ENCODE data around the gene SEMA3G. TPM values are rescaled to one million over a fixed set of nuclear protein-coding genes. Genes with fewer than 3 reads are reported as not detected.

SEMA3G gene
- total and polyA plus RNA-seq, 2 experiments from 2014 or later: 3.4 to 13.6 TPM

DNA sequence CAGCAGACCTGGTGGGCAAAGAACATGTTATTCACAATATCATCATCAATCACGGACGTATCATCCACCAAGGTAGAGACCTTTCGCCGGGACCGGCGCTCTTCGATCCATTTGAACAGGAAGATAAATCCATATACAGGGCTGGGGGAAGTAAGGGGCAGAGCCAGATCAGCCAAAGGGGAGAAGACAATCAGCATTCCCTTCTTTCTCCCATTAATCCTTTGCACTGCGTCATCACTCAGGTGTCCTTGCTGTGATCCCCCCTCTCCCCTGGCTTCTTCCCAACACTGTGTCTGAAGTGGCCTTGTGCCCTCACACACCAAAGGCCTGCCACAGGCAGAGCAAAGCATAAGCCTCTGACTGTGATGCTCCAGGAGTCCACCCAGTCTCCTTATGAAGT lies 36.4 kb downstream of the SEMA3G start:
- Histone ChIP-seq H3K4me3 (no peak overlapping the region), H3K27me3 (no peaks in the 10 kb centered on the region)

DNA sequence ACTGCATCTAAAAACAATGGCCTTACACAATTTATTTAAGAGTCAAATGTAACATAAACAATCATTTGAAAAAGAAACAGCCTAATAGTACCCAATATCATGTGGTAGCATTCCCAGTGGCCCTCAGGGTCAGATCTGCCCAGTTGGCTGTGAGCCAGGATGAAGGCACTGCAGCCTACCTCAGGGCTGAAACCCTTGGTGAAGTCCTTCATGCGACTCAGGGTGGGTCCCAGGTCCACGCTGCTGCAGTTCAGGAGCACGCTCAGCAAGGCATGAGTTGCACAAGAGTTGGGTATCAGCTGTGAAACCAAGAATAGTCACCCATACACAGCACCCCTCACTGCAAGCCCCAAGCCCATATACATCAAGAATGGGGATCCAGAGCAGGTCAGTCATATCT lies 37.1 kb downstream of the SEMA3G start:
- Histone ChIP-seq H3K27me3 (no peaks in the 10 kb centered on the region), H3K27ac (no peak overlapping the region), H3K36me3 (peaks cover 40% of the 10 kb centered on the region), H3K4me3 (no peak overlapping the region), H3K9me3 (ENCODE audit: low read depth) (no peaks in the 10 kb centered on the region), H3K4me1 (ENCODE audit: low read depth) (peaks cover 11% of the 10 kb centered on the region)
- DNase-seq (ENCODE audit: low read depth in 1 of 2, low spot score in 1 of 2): no peak
- TF ChIP-seq, protein P1, sequence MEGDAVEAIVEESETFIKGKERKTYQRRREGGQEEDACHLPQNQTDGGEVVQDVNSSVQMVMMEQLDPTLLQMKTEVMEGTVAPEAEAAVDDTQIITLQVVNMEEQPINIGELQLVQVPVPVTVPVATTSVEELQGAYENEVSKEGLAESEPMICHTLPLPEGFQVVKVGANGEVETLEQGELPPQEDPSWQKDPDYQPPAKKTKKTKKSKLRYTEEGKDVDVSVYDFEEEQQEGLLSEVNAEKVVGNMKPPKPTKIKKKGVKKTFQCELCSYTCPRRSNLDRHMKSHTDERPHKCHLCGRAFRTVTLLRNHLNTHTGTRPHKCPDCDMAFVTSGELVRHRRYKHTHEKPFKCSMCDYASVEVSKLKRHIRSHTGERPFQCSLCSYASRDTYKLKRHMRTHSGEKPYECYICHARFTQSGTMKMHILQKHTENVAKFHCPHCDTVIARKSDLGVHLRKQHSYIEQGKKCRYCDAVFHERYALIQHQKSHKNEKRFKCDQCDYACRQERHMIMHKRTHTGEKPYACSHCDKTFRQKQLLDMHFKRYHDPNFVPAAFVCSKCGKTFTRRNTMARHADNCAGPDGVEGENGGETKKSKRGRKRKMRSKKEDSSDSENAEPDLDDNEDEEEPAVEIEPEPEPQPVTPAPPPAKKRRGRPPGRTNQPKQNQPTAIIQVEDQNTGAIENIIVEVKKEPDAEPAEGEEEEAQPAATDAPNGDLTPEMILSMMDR (IDR thresholded peaks at IDR 0.05; ENCODE audit: low read depth, low read length): no peak

More for the DNA sequence above, 36.4 kb downstream of the SEMA3G start:
- no peaks in the 10 kb centered on the region for H3K9me3 ChIP-seq (ENCODE audit: low read depth)
- TF ChIP-seq, protein P1 (IDR thresholded peaks at IDR 0.05; ENCODE audit: low read depth, low read length): no peak
- H3K27ac ChIP-seq: no peak overlapping the region
- H3K36me3 ChIP-seq: peaks cover 34% of the 10 kb centered on the region
- no peak for DNase-seq (ENCODE audit: low read depth in 1 of 2, low spot score in 1 of 2)
- H3K4me1 ChIP-seq (ENCODE audit: low read depth): peaks cover 11% of the 10 kb centered on the region

DNA sequence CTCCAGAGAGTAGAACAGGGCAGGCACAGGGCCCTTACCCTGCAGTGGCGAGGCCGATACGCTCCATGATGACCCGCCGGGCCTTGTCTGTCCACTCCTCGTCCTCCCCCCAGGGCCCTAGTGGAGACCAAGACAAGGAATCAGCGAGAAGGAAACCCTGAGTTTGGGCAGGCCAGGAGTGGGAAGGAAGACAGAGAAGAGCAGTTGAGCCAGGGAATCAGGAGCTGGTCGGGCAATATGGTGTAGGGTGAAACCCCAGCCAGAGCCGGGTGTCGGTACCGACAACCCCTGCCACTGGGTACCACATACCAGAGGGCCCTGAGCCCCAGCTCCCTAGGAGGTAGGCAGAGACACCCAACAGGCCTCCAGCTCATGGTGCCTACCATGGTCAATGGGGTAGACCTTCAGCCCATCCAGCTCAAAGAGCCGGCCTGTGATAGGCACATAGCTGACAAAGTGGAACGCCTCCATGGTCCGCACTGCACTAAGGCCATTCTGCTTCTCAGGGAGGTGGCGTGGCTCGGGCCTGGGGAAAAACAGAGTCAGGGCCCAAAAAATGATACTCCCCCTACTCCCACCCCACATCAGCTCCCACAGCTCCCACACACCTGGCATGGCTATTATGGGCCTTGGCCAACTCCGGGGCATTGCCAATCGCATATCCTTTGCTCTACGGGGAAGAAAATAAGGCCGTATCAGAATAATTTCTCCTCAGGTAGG lies 38.0 kb downstream of the SEMA3G start:
- H3K36me3 ChIP-seq: peaks cover 48% of the 10 kb centered on the region
- no peak overlapping the region for H3K27ac ChIP-seq
- H3K9me3 ChIP-seq (ENCODE audit: low read depth): no peaks in the 10 kb centered on the region
- TF ChIP-seq, protein P1 (IDR thresholded peaks at IDR 0.05; ENCODE audit: low read depth, low read length): no peak
- no peak for DNase-seq (ENCODE audit: low read depth in 1 of 2, low spot score in 1 of 2)
- H3K4me1 ChIP-seq (ENCODE audit: low read depth): peaks cover 11% of the 10 kb centered on the region
- no peak overlapping the region for H3K4me3 ChIP-seq
- no peaks in the 10 kb centered on the region for H3K27me3 ChIP-seq

DNA sequence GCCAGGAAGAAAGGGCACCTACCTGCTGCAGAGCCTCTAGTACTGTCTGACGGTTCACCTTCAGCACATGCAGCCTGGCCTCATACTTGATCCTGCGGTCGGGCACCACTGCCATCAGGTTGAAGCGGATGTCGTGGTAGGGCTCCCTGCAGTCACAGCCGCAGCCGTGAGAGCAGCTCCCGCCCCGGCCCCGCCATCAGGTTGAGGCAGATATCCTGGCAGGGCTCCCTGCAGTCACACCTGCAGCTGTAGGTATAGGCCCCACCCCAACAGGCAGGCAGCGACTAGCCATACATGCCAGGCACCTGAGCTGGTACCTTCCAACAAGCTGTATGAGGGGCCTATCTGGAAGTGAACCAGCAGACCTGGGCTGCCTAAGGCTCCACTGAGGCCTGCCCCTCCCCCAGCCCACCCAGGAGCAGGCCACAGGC lies 38.7 kb downstream of the SEMA3G start:
- H3K27me3 ChIP-seq: no peaks in the 10 kb centered on the region
- peaks cover 49% of the 10 kb centered on the region for H3K36me3 ChIP-seq
- H3K4me3 ChIP-seq: no peak overlapping the region
- no peaks in the 10 kb centered on the region for H3K9me3 ChIP-seq (ENCODE audit: low read depth)
- no peak for DNase-seq (ENCODE audit: low read depth in 1 of 2, low spot score in 1 of 2)
- TF ChIP-seq, protein P1 (IDR thresholded peaks at IDR 0.05; ENCODE audit: low read depth, low read length): no peak
- no peak overlapping the region for H3K27ac ChIP-seq
- H3K4me1 ChIP-seq (ENCODE audit: low read depth): peaks cover 7% of the 10 kb centered on the region

DNA sequence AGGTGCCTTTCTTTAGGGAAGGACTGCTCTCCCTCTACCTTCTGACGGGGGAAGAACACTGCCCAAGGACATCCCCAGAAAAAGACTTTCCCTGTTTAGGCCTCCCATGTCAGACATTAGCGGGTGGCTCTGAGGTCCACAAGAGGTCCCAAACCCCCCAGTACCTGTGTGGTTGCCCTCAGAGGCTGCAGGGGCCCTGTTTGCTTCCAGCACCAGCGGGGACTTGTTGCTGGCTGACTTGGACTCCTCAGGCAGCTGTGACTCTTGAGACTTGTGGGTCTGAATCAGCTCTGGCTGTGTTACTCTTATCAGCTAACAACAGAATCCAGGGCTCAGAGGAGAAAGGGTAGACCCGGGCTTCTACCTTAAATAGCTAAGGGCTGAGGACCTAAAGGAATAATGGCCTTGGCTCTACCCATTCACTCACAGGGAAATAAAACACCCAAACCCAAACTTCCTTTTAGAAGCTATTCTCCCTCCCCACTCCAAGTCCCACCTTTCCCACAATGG lies 39.2 kb downstream of the SEMA3G start:
- H3K9me3 ChIP-seq (ENCODE audit: low read depth): no peaks in the 10 kb centered on the region
- TF ChIP-seq, protein P1 (IDR thresholded peaks at IDR 0.05; ENCODE audit: low read depth, low read length): no peak
- no peaks in the 10 kb centered on the region for H3K27me3 ChIP-seq
- no peak for DNase-seq (ENCODE audit: low read depth in 1 of 2, low spot score in 1 of 2)
- H3K27ac ChIP-seq: no peak overlapping the region
- H3K4me3 ChIP-seq: no peak overlapping the region
- peaks cover 7% of the 10 kb centered on the region for H3K4me1 ChIP-seq (ENCODE audit: low read depth)
- peaks cover 53% of the 10 kb centered on the region for H3K36me3 ChIP-seq

All from cardiac muscle cell (in vitro differentiated cells and primary cell).